ENCODE data around the gene TRPT1.

GRCh38 chr11:64264371-64264852 is 38.4 kb upstream of the TRPT1 start:
- TF ChIP-seq, protein P1, sequence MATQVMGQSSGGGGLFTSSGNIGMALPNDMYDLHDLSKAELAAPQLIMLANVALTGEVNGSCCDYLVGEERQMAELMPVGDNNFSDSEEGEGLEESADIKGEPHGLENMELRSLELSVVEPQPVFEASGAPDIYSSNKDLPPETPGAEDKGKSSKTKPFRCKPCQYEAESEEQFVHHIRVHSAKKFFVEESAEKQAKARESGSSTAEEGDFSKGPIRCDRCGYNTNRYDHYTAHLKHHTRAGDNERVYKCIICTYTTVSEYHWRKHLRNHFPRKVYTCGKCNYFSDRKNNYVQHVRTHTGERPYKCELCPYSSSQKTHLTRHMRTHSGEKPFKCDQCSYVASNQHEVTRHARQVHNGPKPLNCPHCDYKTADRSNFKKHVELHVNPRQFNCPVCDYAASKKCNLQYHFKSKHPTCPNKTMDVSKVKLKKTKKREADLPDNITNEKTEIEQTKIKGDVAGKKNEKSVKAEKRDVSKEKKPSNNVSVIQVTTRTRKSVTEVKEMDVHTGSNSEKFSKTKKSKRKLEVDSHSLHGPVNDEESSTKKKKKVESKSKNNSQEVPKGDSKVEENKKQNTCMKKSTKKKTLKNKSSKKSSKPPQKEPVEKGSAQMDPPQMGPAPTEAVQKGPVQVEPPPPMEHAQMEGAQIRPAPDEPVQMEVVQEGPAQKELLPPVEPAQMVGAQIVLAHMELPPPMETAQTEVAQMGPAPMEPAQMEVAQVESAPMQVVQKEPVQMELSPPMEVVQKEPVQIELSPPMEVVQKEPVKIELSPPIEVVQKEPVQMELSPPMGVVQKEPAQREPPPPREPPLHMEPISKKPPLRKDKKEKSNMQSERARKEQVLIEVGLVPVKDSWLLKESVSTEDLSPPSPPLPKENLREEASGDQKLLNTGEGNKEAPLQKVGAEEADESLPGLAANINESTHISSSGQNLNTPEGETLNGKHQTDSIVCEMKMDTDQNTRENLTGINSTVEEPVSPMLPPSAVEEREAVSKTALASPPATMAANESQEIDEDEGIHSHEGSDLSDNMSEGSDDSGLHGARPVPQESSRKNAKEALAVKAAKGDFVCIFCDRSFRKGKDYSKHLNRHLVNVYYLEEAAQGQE (IDR thresholded peaks at IDR 0.05; ENCODE audit: insufficient replicate concordance, low read depth) = no peak
- TF ChIP-seq CTCF (IDR thresholded peaks at IDR 0.05; ENCODE audit: insufficient read depth, low read length) (no peak), GABPA (IDR thresholded peaks at IDR 0.05; ENCODE audit: low read depth) (no peak), POLR2AphosphoS5 (IDR thresholded peaks at IDR 0.05; ENCODE audit: low read depth) (no peak), SPI1 (IDR thresholded peaks at IDR 0.05; ENCODE audit: borderline replicate concordance, low read depth) (no peak)

Data from HL-60 (cell line).